SW 1271 (cell line): ENCODE data around the gene AKAP1.

ENCODE experiments used
- DNase-seq, 2 experiments: peaks; one replicate each; lab custom pipeline; 2025; lab: John Stamatoyannopoulos, UW

The AKAP1 gene

DNA sequence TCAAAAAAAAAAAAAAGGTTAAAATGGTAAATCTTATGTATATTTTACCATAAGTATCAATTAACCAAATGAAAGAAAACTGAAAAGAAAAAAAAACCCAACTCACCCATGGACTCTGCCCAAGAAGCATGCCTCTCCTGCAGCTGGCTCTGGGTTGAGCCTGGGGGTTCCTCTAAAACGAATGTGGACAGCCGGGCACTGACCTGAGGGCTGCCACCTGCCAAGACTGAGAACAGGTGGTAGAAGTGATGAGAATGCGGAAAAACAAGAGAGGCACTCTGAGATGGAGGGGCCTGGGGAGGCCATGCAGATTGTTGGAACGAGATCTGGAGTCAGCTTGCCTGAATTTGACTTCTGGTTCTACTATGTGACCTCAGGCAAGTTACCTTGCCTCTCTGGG, 85.8 kb downstream of the AKAP1 start:
- DNase-seq: no peak
